ENCODE measurements around the gene SLC25A39. TPM values are rescaled to one million over a fixed set of nuclear protein-coding genes. Genes with fewer than 3 reads are reported as not detected.

The SLC25A39 gene
- total and polyA plus RNA-seq, 9 of the 15 experiments (the other 6 are each of a cell fraction or from before 2014, with no cell fraction given): 4.8 to 267 (median 140) TPM

GRCh38 chr17:44335968-44336367 lies 11.3 kb upstream of the SLC25A39 start (continued):
- TF ChIP-seq AFF4 (CRISPR knock-in tag; IDR thresholded peaks at IDR 0.05) (no peak), REST (IDR thresholded peaks at IDR 0.05; ENCODE audit: borderline replicate concordance) (no peak), REST (CRISPR knock-in tag; IDR thresholded peaks at IDR 0.05; ENCODE audit: low read depth) (no peak), RBM34 (IDR thresholded peaks at IDR 0.05; ENCODE audit: borderline replicate concordance, insufficient read depth, low read length) (no peak), U2AF2 (optimal IDR thresholded peaks at IDR 0.05; ENCODE audit: low read depth, low read length) (no peak)
